GM12801 (cell line): ENCODE measurements around the gene DNAH6.

Experiments
- TF ChIP-seq, protein P1 (sequence below): IDR thresholded peaks from one replicate; pipeline ENCODE4 v1.5.1; 2011; ENCODE audit warnings: control low read depth; ENCODE audit not compliant: insufficient read length; ENCODE audit errors: extremely low read depth

DNAH6 gene

DNA sequence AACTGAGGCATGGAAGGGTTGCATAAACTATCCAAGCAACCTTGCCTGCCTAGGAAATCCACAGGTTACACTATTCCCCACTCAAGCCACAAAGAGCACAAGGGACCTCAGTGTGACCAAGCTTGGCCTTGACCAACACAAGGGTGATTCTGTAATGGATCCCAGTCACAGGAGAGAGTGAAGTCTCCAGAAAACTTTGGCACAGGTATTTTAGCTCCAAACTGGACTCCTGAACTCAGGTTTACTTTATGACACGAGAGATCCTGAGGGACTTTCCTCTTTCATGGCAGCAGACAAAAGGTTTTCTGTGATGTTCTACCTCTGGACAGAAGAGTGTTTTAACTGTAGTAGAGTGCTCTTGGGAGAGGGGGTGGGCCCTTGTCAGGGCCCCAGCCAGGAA, 195.4 kb downstream of the DNAH6 start:
- TF ChIP-seq, protein P1, sequence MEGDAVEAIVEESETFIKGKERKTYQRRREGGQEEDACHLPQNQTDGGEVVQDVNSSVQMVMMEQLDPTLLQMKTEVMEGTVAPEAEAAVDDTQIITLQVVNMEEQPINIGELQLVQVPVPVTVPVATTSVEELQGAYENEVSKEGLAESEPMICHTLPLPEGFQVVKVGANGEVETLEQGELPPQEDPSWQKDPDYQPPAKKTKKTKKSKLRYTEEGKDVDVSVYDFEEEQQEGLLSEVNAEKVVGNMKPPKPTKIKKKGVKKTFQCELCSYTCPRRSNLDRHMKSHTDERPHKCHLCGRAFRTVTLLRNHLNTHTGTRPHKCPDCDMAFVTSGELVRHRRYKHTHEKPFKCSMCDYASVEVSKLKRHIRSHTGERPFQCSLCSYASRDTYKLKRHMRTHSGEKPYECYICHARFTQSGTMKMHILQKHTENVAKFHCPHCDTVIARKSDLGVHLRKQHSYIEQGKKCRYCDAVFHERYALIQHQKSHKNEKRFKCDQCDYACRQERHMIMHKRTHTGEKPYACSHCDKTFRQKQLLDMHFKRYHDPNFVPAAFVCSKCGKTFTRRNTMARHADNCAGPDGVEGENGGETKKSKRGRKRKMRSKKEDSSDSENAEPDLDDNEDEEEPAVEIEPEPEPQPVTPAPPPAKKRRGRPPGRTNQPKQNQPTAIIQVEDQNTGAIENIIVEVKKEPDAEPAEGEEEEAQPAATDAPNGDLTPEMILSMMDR = no peak

- TF ChIP-seq, protein P1 = no peak
Observed at GRCh38 chr2:84713441-84713840, 197.1 kb downstream of the DNAH6 start.

GRCh38 chr2:84716564-84716963, 200.3 kb downstream of the DNAH6 start:
- TF ChIP-seq, protein P1 = no peak

GRCh38 chr2:84717302-84717701, 201.0 kb downstream of the DNAH6 start:
- TF ChIP-seq, protein P1 = no peak

DNA sequence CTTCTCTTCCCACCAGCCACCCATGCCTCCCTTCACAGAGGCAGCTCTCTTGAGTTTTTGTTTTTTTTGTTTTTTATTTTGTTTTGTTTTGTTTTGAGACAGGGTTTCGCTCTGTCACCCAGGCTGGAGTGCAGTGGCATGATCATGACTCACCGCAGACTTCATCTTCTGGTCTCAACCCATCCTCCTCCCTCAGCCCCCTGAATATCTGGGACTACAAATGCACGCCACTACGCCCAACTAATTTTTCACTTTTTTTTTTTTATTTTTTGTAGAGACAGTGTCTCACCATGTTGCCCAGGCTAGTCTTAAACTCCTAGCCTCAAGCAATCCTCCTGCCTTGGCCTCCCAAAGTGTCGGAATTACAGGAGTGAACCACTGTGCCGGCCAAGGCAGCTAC, 203.1 kb downstream of the DNAH6 start:
- TF ChIP-seq, protein P1 = no peak

DNA sequence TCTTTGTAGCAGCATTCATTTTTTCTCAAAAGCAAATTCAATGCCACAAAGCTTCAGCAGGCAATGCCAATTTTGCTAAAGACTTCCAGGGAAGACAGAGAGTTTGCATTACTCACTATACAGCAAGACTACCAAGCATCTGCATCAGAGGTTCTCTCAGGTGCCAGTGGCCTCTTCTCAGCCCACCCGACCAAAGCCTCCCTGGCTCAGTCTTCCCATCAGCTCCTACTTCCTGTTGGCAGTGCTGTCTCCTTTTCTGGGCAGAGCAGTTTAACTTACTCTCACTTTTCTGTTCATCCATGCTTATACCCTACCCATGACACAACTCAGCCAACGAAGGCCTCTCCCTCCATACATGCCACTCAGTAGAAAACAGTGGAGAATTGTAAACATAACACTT, 207.5 kb downstream of the DNAH6 start:
- TF ChIP-seq, protein P1 = no peak

GRCh38 chr2:84725717-84726116, 209.4 kb downstream of the DNAH6 start:
- TF ChIP-seq, protein P1 = no peak

DNA sequence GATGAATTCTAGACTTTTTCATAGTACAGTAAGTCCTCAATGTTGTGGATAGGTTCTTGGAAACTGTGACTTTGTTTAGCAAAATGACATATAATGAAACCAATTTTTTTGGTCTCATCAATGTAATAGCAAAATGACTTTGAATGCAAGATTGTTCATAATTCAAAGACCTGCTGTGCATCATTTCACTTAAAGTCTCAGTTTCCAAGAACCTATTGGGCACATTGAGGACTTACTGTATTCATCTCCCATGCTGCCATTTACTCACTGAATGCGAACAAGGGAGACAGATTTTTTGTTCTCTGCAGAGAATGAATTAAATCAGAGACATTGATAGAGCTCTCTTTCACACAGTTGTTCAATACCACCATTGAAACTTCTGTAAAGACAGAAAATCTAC, 211.0 kb downstream of the DNAH6 start:
- TF ChIP-seq, protein P1 = no peak
